AG04449 (cell line): ENCODE measurements around the gene VPS13D.

Experiments
- CTCF ChIA-PET: fragments of 350-600 bp; formaldehyde crosslinking; extraction: SDS; loops from one replicate; lab custom pipeline; 2021; ENCODE audit warnings: antibody characterized with exemption; lab: Yijun Ruan, JAX
- POLR2A ChIA-PET: fragments of 400-600, 350-600 bp; formaldehyde crosslinking; extraction: SDS; loops from one replicate; lab custom pipeline; 2020; ENCODE audit warnings: antibody characterized with exemption, inconsistent platforms; lab: Yijun Ruan, JAX
- DNase-seq: peaks from one replicate; pipeline ENCODE4 v3.0.0-alpha.2; 2010; ENCODE audit warnings: low read depth, low spot score
- H3K4me3 ChIP-seq: 2 replicates; pipeline ENCODE4 v1.5.1; 2011; ENCODE audit warnings: low read depth, mild to moderate bottlenecking, control low read depth, low read length
- TF ChIP-seq, protein P1 (sequence below): IDR thresholded peaks from one replicate; pipeline ENCODE4 v1.5.1; 2011; ENCODE audit warnings: mild to moderate bottlenecking, moderate library complexity, low read length, control low read depth, inconsistent platforms; ENCODE audit not compliant: insufficient read depth; ENCODE audit errors: missing control alignments

The VPS13D gene

DNA sequence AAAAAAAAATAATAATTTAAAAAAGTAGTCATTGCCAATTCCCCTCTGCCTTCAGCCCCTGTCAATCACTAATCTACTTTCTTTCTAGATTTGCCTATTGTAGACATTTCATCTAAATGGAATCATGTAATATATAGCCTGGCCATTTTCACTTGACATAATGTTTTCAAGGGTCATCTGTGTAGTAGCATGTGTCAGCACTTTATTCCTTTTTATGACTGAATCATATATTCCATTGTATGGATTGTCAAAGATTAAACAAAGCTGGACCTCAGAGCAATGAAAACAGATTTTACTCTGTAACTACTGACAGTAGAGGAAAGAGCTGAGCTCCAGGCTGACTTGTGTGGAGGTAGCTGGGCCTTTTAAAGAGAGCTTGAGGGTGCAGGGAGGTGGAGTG lies 15.9 kb downstream of the VPS13D start:
- H3K4me3 ChIP-seq: no peak overlapping the region
- ChIA-PET POLR2A (no interaction called here), CTCF (interaction anchor here (1.2 to 1.7 kb wide), 2 partner anchors 14 to 33 kb away, joined by 3 to 5 read pairs; no protein-coding TSS in a partner anchor)
- DNase-seq: no peak
- TF ChIP-seq, protein P1, sequence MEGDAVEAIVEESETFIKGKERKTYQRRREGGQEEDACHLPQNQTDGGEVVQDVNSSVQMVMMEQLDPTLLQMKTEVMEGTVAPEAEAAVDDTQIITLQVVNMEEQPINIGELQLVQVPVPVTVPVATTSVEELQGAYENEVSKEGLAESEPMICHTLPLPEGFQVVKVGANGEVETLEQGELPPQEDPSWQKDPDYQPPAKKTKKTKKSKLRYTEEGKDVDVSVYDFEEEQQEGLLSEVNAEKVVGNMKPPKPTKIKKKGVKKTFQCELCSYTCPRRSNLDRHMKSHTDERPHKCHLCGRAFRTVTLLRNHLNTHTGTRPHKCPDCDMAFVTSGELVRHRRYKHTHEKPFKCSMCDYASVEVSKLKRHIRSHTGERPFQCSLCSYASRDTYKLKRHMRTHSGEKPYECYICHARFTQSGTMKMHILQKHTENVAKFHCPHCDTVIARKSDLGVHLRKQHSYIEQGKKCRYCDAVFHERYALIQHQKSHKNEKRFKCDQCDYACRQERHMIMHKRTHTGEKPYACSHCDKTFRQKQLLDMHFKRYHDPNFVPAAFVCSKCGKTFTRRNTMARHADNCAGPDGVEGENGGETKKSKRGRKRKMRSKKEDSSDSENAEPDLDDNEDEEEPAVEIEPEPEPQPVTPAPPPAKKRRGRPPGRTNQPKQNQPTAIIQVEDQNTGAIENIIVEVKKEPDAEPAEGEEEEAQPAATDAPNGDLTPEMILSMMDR: no peak

DNA sequence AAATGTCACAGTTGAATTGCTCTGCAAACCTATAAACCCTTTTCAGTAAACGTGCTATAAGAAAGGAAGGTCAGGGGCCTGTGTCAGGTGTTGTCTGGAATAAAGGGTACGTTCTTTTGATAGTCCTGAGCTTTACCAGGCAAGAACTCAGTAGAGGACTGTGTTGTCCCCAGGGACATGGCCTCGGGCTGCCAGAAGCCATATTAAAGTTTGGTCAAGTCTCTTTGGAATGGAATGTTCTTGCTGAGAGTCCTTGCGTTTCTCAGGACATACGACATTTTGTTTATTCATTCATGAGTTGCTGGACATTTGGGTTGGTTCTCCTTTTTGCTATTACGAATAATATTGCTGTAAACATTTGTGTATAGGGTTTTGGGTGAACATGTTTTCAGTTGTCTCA lies 16.8 kb downstream of the VPS13D start:
- TF ChIP-seq, protein P1: no peak
- CTCF ChIA-PET: interaction anchor here (1.2 to 1.7 kb wide), 2 partner anchors 15 to 32 kb away, joined by 3 to 5 read pairs; no protein-coding TSS in a partner anchor
- POLR2A ChIA-PET: no interaction called here

DNA sequence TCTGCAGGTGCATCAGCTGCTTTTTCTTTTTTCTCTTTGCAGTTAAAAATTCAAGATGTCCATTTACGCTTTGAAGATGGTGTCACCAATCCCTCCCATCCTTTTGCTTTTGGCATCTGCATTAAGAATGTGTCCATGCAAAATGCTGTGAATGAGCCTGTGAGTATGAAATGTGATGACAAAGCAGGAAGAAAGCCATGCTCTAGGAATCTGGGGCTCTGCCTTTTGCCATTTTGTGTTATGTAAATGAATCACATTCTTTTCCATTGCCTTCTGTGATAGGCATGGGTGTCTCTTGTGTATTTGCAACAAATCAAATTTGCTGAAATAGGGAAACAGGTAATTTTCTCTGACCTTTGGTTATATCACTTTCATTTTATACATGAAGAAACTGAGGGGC lies 19.4 kb downstream of the VPS13D start:
- no peak overlapping the region for H3K4me3 ChIP-seq
- ChIA-PET POLR2A (interaction anchor here (0.6 kb wide), 1 partner anchor 207 kb away, joined by 5 read pairs; no protein-coding TSS in a partner anchor), CTCF (interaction anchor here (1.0 kb wide), 2 partner anchors 8 to 23 kb away, joined by 3 read pairs; no protein-coding TSS in a partner anchor)
- peak; percentile 40 for DNase-seq
- TF ChIP-seq, protein P1: no peak

More for the DNA sequence above, 16.8 kb downstream of the VPS13D start:
- no peak for DNase-seq
- no peak overlapping the region for H3K4me3 ChIP-seq

DNA sequence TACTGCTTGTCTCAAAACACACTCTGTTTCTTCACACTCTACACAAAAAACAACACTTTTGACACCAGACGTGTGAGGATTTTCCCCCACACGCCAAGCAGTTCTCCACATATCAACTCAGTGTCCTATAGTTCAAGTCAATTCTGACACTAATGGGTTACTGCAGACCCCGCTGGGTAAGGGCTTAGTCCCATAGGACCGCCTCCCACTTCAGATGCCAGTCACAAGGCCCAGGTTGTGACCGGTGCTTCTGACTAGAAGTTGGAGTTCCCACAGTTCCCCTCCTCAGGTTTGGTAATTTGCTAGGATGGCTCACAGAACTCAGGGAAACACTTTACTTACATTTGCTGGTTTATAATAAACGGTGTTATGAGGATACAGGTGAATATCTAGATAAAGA lies 19.9 kb downstream of the VPS13D start:
- H3K4me3 ChIP-seq: no peak overlapping the region
- POLR2A ChIA-PET: no interaction called here
- TF ChIP-seq, protein P1: no peak
- CTCF ChIA-PET: interaction anchor here (1.0 kb wide), 2 partner anchors 10 to 23 kb away, joined by 3 read pairs; no protein-coding TSS in a partner anchor
- no peak for DNase-seq

DNA sequence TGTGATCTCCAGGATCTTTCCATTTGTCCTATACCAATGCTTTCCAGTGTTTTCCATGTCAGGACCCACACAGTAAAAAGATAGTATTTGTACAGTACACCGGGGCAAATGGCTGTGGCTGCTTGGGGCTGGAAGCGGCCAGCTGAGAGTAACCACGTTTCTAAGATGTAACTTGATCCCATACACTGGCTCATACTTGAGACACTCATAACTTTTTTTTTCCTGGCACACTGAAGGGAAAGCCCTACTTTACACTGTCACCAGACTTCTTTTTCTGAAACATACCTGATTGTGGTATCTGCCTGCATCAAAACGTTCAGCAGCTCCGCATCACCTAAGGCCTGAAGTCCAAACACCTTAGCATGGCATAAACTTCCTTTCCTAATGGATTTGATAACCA lies 21.6 kb downstream of the VPS13D start:
- no peak overlapping the region for H3K4me3 ChIP-seq
- ChIA-PET POLR2A (no interaction called here), CTCF (interaction anchor here (0.8 to 2.3 kb wide), 6 partner anchors 8 to 408 kb away, joined by 3 to 8 read pairs (median 4); partner anchors contain the start of gene VPS13D)
- TF ChIP-seq, protein P1: no peak
- peak; percentile 26 for DNase-seq

DNA sequence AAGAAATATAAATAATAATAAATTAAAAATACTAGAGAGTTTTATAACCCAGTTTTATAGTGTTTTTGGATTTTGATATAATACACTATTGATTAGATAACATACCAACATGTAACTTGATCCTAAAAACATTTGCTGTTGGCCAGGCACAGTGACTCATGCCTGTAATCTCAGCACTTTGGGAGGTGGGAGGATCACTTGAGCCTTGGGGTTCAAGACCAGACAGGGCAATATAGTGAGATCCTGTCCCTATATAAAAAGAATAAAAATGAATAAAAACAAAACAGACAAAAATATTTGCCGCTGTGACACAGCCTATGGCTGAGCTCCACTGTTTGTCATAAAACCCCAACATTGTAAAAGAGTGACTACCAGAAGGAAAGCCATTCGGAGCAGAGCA lies 26.1 kb downstream of the VPS13D start:
- DNase-seq: no peak
- TF ChIP-seq, protein P1: no peak
- POLR2A ChIA-PET: no interaction called here
- CTCF ChIA-PET: interaction anchor here (1.4 to 3.3 kb wide), 2 partner anchors 12 to 137 kb away, joined by 4 to 14 read pairs; no protein-coding TSS in a partner anchor
- H3K4me3 ChIP-seq: no peak overlapping the region
